Astrocyte (in vitro differentiated cells and primary cell): ENCODE results near the gene CDC42BPA. TPM values are rescaled to one million over a fixed set of nuclear protein-coding genes. Genes with fewer than 3 reads are reported as not detected.

ENCODE experiments used
- DNase-seq: peaks from one replicate; pipeline ENCODE4 v3.0.0-alpha.2; 2010; ENCODE audit warnings: low read depth
- FAIRE-seq: peaks from 2 replicates; lab custom pipeline; 2011; peaks lifted over from hg19 to GRCh38; lab: Jason Lieb, UNC
- H2AFZ ChIP-seq: 2 replicates; pipeline ENCODE4 v1.6.0; 2012; ENCODE audit warnings: low read depth, low read length, inconsistent platforms
- H3K27ac ChIP-seq: 2 replicates; pipeline ENCODE4 v1.5.1; 2011; ENCODE audit warnings: low read depth, low read length, inconsistent platforms
- H3K27me3 ChIP-seq: 2 replicates; pipeline ENCODE4 v1.6.0; 2011; ENCODE audit warnings: low read length, inconsistent platforms; ENCODE audit not compliant: insufficient read depth
- H3K36me3 ChIP-seq: 2 replicates; pipeline ENCODE4 v1.5.1; 2011; ENCODE audit warnings: low read length, inconsistent platforms; ENCODE audit not compliant: insufficient read depth
- H3K4me1 ChIP-seq: 2 replicates; pipeline ENCODE4 v1.5.1; 2011; ENCODE audit warnings: low read length, inconsistent platforms; ENCODE audit not compliant: insufficient read depth
- H3K4me2 ChIP-seq: 2 replicates; pipeline ENCODE4 v1.6.0; 2012; ENCODE audit warnings: low read length, inconsistent platforms
- H3K4me3 ChIP-seq: 2 replicates; pipeline ENCODE4 v1.5.1; 2011; ENCODE audit warnings: low read depth, mild to moderate bottlenecking, low read length, inconsistent platforms; ENCODE audit not compliant: insufficient read depth
- H3K79me2 ChIP-seq: 2 replicates; pipeline ENCODE4 v1.6.0; 2012; ENCODE audit warnings: mild to moderate bottlenecking, low read length, inconsistent platforms; ENCODE audit not compliant: insufficient read depth
- H3K9ac ChIP-seq: 2 replicates; pipeline ENCODE4 v1.6.0; 2012; ENCODE audit warnings: mild to moderate bottlenecking, low read length, inconsistent platforms
- H3K9me3 ChIP-seq: 2 replicates; pipeline ENCODE4 v1.5.1; 2012; ENCODE audit warnings: low read depth, mild to moderate bottlenecking, low read length, inconsistent platforms; ENCODE audit not compliant: insufficient read depth
- H4K20me1 ChIP-seq: 2 replicates; pipeline ENCODE4 v1.6.0; 2012; ENCODE audit warnings: low read length, inconsistent platforms; ENCODE audit not compliant: insufficient read depth
- H3K27ac Mint-ChIP-seq: one replicate; pipeline ENCODE4 v1.8.0; 2021; ENCODE audit warnings: mild to moderate bottlenecking, mixed read lengths; ENCODE audit not compliant: unreplicated experiment
- H3K27me3 Mint-ChIP-seq: one replicate; pipeline ENCODE4 v1.8.0; 2021; ENCODE audit warnings: low read depth, mixed read lengths; ENCODE audit not compliant: unreplicated experiment
- H3K36me3 Mint-ChIP-seq: one replicate; pipeline ENCODE4 v1.8.0; 2021; ENCODE audit warnings: low read depth, mixed read lengths; ENCODE audit not compliant: unreplicated experiment
- H3K4me1 Mint-ChIP-seq: one replicate; pipeline ENCODE4 v1.8.0; 2021; ENCODE audit warnings: low read depth, mixed read lengths; ENCODE audit not compliant: unreplicated experiment
- H3K4me3 Mint-ChIP-seq: one replicate; pipeline ENCODE4 v1.8.0; 2021; ENCODE audit warnings: mild to moderate bottlenecking, moderate library complexity, mixed read lengths; ENCODE audit not compliant: unreplicated experiment
- H3K9me3 Mint-ChIP-seq: one replicate; pipeline ENCODE4 v1.8.0; 2021; ENCODE audit warnings: mild to moderate bottlenecking, mixed read lengths; ENCODE audit not compliant: unreplicated experiment
- EZH2 ChIP-seq: IDR thresholded peaks from 2 replicates; pipeline ENCODE4 v1.6.1; 2012; ENCODE audit warnings: mild to moderate bottlenecking, low read length, inconsistent platforms; ENCODE audit not compliant: insufficient read depth
- total RNA-seq: library from RNA; stranded (reverse); gene quantifications from 2 replicates; pipeline ENCODE4 v1.2.1, GENCODE V29; 2021
- TF ChIP-seq, protein P1 (sequence below): IDR thresholded peaks from 2 replicates; pipeline ENCODE4 v1.5.1; 2011; ENCODE audit warnings: low read depth, mild to moderate bottlenecking, inconsistent platforms, low read length, moderate library complexity; ENCODE audit not compliant: insufficient read depth

Gene CDC42BPA
- total RNA-seq, 1 donor from 2014 or later = 34.5 TPM

DNA sequence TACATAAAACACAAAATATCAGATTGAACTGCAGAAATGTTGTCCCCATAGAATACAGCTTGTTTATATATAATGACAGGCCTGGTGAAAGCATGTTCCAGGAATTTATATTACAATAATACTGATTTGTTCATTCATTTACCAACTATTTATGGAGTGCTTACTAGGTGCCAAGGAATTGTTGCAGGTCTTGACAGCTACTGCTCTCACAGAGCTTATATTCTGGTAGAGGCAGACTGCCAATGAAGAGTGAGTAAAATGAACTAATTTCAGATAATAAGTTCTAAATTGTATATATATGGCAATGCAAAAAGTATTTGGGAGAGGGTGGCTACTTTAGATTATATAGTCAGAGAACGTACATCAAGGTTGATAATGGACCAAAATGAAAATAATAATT is 226.2 kb downstream of the CDC42BPA start:
- no peak overlapping the region for H3K27ac Mint-ChIP-seq
- no peaks in the 10 kb centered on the region for H3K4me1 Mint-ChIP-seq
- no peak overlapping the region for H3K4me3 Mint-ChIP-seq
- Histone ChIP-seq H3K4me2 (no peak overlapping the region), H3K79me2 (no peaks in the 10 kb centered on the region), H2AFZ (no peak overlapping the region), H3K36me3 (peaks cover 8% of the 10 kb centered on the region), H3K27me3 (no peaks in the 10 kb centered on the region), H3K4me3 (no peak overlapping the region), H4K20me1 (peaks cover 5% of the 10 kb centered on the region), H3K4me1 (no peaks in the 10 kb centered on the region), H3K9ac (no peak overlapping the region), H3K9me3 (no peaks in the 10 kb centered on the region), H3K27ac (no peak overlapping the region)
- FAIRE-seq (no peak), DNase-seq (no peak)
- no peaks in the 10 kb centered on the region for H3K27me3 Mint-ChIP-seq
- no peak for TF ChIP-seq EZH2
- TF ChIP-seq, protein P1, sequence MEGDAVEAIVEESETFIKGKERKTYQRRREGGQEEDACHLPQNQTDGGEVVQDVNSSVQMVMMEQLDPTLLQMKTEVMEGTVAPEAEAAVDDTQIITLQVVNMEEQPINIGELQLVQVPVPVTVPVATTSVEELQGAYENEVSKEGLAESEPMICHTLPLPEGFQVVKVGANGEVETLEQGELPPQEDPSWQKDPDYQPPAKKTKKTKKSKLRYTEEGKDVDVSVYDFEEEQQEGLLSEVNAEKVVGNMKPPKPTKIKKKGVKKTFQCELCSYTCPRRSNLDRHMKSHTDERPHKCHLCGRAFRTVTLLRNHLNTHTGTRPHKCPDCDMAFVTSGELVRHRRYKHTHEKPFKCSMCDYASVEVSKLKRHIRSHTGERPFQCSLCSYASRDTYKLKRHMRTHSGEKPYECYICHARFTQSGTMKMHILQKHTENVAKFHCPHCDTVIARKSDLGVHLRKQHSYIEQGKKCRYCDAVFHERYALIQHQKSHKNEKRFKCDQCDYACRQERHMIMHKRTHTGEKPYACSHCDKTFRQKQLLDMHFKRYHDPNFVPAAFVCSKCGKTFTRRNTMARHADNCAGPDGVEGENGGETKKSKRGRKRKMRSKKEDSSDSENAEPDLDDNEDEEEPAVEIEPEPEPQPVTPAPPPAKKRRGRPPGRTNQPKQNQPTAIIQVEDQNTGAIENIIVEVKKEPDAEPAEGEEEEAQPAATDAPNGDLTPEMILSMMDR = no peak
- H3K36me3 Mint-ChIP-seq = peaks cover 14% of the 10 kb centered on the region
- no peaks in the 10 kb centered on the region for H3K9me3 Mint-ChIP-seq

DNA sequence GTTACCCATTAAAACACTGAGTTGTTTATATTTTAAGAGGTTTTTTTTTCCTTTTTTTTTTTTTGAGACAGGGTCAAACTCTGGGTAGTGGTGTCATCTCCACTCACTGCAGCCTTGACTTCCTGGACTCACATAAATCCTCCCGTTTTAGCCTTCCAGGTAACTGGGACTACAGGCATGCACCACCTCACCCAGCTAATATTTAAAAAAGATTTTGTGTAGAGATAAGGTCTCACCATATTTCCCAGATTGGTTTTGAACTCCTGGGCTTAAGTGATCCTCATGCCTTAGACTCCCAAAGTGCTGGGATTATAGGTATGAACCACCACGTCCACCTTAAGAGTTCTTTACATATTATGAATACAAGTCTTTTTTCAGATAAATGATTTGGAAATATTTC is 231.7 kb downstream of the CDC42BPA start:
- Mint-ChIP-seq H3K9me3 (peaks cover 9% of the 10 kb centered on the region), H3K4me1 (no peaks in the 10 kb centered on the region), H3K36me3 (peaks cover 35% of the 10 kb centered on the region), H3K27me3 (no peaks in the 10 kb centered on the region), H3K4me3 (no peak overlapping the region), H3K27ac (no peak overlapping the region)
- Histone ChIP-seq H4K20me1 (no peaks in the 10 kb centered on the region), H3K27ac (no peak overlapping the region), H3K36me3 (peaks cover 8% of the 10 kb centered on the region), H3K4me3 (no peak overlapping the region), H3K27me3 (no peaks in the 10 kb centered on the region), H3K9ac (no peak overlapping the region), H2AFZ (no peak overlapping the region), H3K9me3 (no peaks in the 10 kb centered on the region), H3K4me2 (no peak overlapping the region), H3K79me2 (no peaks in the 10 kb centered on the region), H3K4me1 (no peaks in the 10 kb centered on the region)
- FAIRE-seq = no peak
- TF ChIP-seq, protein P1 = no peak
- no peak for TF ChIP-seq EZH2
- DNase-seq = no peak

DNA sequence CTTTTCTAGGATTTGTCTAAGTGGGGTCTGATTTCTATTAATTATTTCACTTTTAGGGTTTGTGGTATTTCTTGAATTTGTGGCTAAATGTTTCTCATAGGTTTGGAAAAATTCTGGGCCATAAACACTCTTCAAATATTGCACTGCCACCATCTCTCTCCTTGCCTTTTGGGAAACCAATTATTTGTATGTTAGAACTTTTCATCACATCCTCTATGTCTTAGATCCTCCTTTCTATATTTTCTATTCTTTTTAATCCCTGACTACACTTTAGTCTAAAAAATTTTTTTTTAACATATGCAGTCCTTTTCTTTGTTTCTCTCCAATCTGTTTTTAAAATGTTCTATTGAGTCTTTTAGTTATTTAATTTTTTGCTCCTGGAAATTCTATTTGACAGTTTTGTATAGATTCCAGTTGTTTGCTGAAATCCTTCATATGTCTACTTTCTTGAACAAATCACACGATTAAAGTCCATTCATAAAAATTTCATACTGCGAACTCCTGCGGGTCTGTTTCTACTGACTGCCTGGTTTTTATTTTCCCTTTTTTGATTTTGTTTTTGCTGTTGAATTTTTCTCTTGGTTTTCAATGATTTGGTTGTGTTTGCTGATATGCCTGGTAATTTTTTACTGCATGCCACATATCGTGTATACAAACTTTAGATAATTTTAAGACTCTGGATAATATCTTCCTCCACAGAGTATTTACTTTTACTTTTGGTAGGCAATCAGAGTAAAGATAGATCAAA is 235.1 kb downstream of the CDC42BPA start:
- Histone ChIP-seq H2AFZ (no peak overlapping the region), H3K79me2 (no peaks in the 10 kb centered on the region), H3K4me1 (no peaks in the 10 kb centered on the region), H3K9ac (no peak overlapping the region), H3K27ac (no peak overlapping the region), H3K4me2 (no peak overlapping the region), H3K27me3 (no peaks in the 10 kb centered on the region), H3K9me3 (no peaks in the 10 kb centered on the region), H3K4me3 (no peak overlapping the region), H3K36me3 (no peaks in the 10 kb centered on the region), H4K20me1 (no peaks in the 10 kb centered on the region)
- H3K27me3 Mint-ChIP-seq = no peaks in the 10 kb centered on the region
- FAIRE-seq (no peak), DNase-seq (no peak)
- peaks cover 9% of the 10 kb centered on the region for H3K9me3 Mint-ChIP-seq
- H3K4me1 Mint-ChIP-seq = no peaks in the 10 kb centered on the region
- H3K4me3 Mint-ChIP-seq = no peak overlapping the region
- TF ChIP-seq, protein P1 = no peak
- TF ChIP-seq EZH2 = no peak
- peaks cover 25% of the 10 kb centered on the region for H3K36me3 Mint-ChIP-seq
- H3K27ac Mint-ChIP-seq = no peak overlapping the region
